Measurements from ENCODE around the gene PKIG. TPM values are rescaled to one million over a fixed set of nuclear protein-coding genes. Genes with fewer than 3 reads are reported as not detected.

The PKIG gene
- total RNA-seq, 1 donor from 2014 or later, result 8.4 TPM

GRCh38 chr20:44648579-44648978 is 66.2 kb downstream of the PKIG start:
- no peak for TF ChIP-seq CTCF (IDR thresholded peaks at IDR 0.05; ENCODE audit: insufficient read depth, low read length, severe bottlenecking)
- Histone ChIP-seq H3K27me3 (ENCODE audit: control insufficient read depth, insufficient read depth, low read length) (no peaks in the 10 kb centered on the region), H3K4me3 (ENCODE audit: low read depth, low read length) (no peak overlapping the region), H3K36me3 (ENCODE audit: control insufficient read depth, insufficient read depth, low read length) (no peaks in the 10 kb centered on the region)
- FAIRE-seq (no peak), DNase-seq (ENCODE audit: low read depth) (no peak)

- no peaks in the 10 kb centered on the region for H3K36me3 ChIP-seq (ENCODE audit: control insufficient read depth, insufficient read depth, low read length)
- no peak overlapping the region for H3K4me3 ChIP-seq (ENCODE audit: low read depth, low read length)
- no peaks in the 10 kb centered on the region for H3K27me3 ChIP-seq (ENCODE audit: control insufficient read depth, insufficient read depth, low read length)
- no peak for FAIRE-seq
- TF ChIP-seq CTCF (IDR thresholded peaks at IDR 0.05; ENCODE audit: insufficient read depth, low read length, severe bottlenecking), result no peak
- DNase-seq (ENCODE audit: low read depth), result no peak
Observed at GRCh38 chr20:44649126-44649525, 66.7 kb downstream of the PKIG start.

- no peak overlapping the region for H3K4me3 ChIP-seq (ENCODE audit: low read depth, low read length)
- FAIRE-seq, result no peak
- H3K27me3 ChIP-seq (ENCODE audit: control insufficient read depth, insufficient read depth, low read length), result no peaks in the 10 kb centered on the region
- TF ChIP-seq CTCF (IDR thresholded peaks at IDR 0.05; ENCODE audit: insufficient read depth, low read length, severe bottlenecking), result no peak
- DNase-seq (ENCODE audit: low read depth), result no peak
- no peaks in the 10 kb centered on the region for H3K36me3 ChIP-seq (ENCODE audit: control insufficient read depth, insufficient read depth, low read length)
Observed at GRCh38 chr20:44649976-44650375, 67.6 kb downstream of the PKIG start.

- no peak for FAIRE-seq
- peak overlapping the region; percentile 71 for H3K4me3 ChIP-seq (ENCODE audit: low read depth, low read length)
- no peak for TF ChIP-seq CTCF (IDR thresholded peaks at IDR 0.05; ENCODE audit: insufficient read depth, low read length, severe bottlenecking)
- no peaks in the 10 kb centered on the region for H3K36me3 ChIP-seq (ENCODE audit: control insufficient read depth, insufficient read depth, low read length)
- H3K27me3 ChIP-seq (ENCODE audit: control insufficient read depth, insufficient read depth, low read length), result no peaks in the 10 kb centered on the region
- no peak for DNase-seq (ENCODE audit: low read depth)
Observed at GRCh38 chr20:44650771-44651433, 68.5 kb downstream of the PKIG start.

- DNase-seq (ENCODE audit: low read depth) (no peak), FAIRE-seq (no peak)
- no peak for TF ChIP-seq CTCF (IDR thresholded peaks at IDR 0.05; ENCODE audit: insufficient read depth, low read length, severe bottlenecking)
- Histone ChIP-seq H3K27me3 (ENCODE audit: control insufficient read depth, insufficient read depth, low read length) (no peaks in the 10 kb centered on the region), H3K4me3 (ENCODE audit: low read depth, low read length) (peak overlapping the region; percentile 71), H3K36me3 (ENCODE audit: control insufficient read depth, insufficient read depth, low read length) (no peaks in the 10 kb centered on the region)
Observed at GRCh38 chr20:44651434-44651683, 69.0 kb downstream of the PKIG start.

Measured in bronchial epithelial cell (primary cell).